HG03025 (cell line): ENCODE data around the gene ICAM3.
A peak's percentile ranks its signal among the peaks of the same experiment; 100 is the strongest.

ENCODE experiments used
- ATAC-seq: cut with Tn5 transposase; IDR thresholded peaks from one replicate; pipeline ENCODE4 v1.9.1; 2021; ENCODE audit warnings: mild to moderate bottlenecking, moderate library complexity; ENCODE audit not compliant: unreplicated experiment, low FRiP score

Gene ICAM3

GRCh38 chr19:10293637-10294367 is 45.6 kb downstream of the ICAM3 start:
- ATAC-seq = no peak

GRCh38 chr19:10292789-10293636 is 46.4 kb downstream of the ICAM3 start:
- ATAC-seq = no peak

DNA sequence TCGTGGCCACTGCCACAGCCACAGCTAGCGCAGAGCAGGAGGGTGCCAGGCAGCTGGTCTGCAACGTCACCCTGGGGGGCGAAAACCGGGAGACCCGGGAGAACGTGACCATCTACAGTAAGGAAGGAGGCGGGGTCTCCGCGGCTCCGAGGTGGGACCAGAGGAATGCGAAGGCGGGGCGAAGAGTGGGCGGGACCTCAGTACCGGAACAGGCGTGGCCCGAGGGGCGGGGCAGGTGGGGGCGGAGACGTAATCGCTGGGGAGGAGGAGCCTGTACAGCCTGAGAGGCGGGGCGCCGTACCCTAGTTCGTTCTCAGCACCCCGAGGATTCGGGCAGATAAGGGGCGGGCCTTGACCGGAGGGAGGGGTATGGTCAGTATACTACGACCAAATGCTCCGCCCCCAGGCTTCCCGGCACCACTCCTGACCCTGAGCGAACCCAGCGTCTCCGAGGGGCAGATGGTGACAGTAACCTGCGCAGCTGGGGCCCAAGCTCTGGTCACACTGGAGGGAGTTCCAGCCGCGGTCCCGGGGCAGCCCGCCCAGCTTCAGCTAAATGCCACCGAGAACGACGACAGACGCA is 47.1 kb downstream of the ICAM3 start:
- ATAC-seq = peak; percentile 47

- no peak for ATAC-seq
Measured at GRCh38 chr19:10291554-10292205, 47.7 kb downstream of the ICAM3 start.

GRCh38 chr19:10290876-10291553 is 48.4 kb downstream of the ICAM3 start:
- no peak for ATAC-seq

- no peak for ATAC-seq
Measured at GRCh38 chr19:10290357-10290875, 49.0 kb downstream of the ICAM3 start.

- ATAC-seq = no peak
Measured at GRCh38 chr19:10289836-10290356, 49.5 kb downstream of the ICAM3 start, which contains the start of gene ICAM5. Gene ICAM5 (plus strand): TSS chr19:10289952. CDS start chr19:10290044, 92 bp downstream.

GRCh38 chr19:10289167-10289835 is 50.1 kb downstream of the ICAM3 start:
- no peak for ATAC-seq

GRCh38 chr19:10288662-10289166 is 50.7 kb downstream of the ICAM3 start:
- no peak for ATAC-seq

DNA sequence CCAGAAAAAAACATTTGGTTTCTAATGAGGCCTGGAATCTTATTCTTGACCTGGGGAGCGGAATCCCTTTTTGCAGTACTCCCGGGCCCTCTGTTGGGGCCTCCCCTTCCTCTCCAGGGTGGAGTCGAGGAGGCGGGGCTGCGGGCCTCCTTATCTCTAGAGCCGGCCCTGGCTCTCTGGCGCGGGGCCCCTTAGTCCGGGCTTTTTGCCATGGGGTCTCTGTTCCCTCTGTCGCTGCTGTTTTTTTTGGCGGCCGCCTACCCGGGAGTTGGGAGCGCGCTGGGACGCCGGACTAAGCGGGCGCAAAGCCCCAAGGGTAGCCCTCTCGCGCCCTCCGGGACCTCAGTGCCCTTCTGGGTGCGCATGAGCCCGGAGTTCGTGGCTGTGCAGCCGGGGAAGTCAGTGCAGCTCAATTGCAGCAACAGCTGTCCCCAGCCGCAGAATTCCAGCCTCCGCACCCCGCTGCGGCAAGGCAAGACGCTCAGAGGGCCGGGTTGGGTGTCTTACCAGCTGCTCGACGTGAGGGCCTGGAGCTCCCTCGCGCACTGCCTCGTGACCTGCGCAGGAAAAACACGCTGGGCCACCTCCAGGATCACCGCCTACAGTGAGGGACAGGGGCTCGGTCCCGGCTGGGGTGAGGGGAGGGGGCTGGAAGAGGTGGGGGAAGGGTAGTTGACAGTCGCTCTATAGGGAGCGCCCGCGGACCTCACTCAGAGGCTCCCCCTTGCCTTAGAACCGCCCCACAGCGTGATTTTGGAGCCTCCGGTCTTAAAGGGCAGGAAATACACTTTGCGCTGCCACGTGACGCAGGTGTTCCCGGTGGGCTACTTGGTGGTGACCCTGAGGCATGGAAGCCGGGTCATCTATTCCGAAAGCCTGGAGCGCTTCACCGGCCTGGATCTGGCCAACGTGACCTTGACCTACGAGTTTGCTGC is 52.4 kb downstream of the ICAM3 start, which contains the start of gene ICAM4:
Gene ICAM4, plus strand, starts transcription at position 153 of the 935 bp plus-strand sequence. Its CDS starts 58 bp downstream, at position 211.
- ATAC-seq = no peak

DNA sequence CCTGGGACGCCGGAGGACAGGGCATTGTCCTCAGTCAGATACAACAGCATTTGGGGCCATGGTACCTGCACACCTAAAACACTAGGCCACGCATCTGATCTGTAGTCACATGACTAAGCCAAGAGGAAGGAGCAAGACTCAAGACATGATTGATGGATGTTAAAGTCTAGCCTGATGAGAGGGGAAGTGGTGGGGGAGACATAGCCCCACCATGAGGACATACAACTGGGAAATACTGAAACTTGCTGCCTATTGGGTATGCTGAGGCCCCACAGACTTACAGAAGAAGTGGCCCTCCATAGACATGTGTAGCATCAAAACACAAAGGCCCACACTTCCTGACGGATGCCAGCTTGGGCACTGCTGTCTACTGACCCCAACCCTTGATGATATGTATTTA is 54.0 kb downstream of the ICAM3 start:
- no peak for ATAC-seq

GRCh38 chr19:10284960-10285278 is 54.5 kb downstream of the ICAM3 start:
- ATAC-seq = no peak

DNA sequence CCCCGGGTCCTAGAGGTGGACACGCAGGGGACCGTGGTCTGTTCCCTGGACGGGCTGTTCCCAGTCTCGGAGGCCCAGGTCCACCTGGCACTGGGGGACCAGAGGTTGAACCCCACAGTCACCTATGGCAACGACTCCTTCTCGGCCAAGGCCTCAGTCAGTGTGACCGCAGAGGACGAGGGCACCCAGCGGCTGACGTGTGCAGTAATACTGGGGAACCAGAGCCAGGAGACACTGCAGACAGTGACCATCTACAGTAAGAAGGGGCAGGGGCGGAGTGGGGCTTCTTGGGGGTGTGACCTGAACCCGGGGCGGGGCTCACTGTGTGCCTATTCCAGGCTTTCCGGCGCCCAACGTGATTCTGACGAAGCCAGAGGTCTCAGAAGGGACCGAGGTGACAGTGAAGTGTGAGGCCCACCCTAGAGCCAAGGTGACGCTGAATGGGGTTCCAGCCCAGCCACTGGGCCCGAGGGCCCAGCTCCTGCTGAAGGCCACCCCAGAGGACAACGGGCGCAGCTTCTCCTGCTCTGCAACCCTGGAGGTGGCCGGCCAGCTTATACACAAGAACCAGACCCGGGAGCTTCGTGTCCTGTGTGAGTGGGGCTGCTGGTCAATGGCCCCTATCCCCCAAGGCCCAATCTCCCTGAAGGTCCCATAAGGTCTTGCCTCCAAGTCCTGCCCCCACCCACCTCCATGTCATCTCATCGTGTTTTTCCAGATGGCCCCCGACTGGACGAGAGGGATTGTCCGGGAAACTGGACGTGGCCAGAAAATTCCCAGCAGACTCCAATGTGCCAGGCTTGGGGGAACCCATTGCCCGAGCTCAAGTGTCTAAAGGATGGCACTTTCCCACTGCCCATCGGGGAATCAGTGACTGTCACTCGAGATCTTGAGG is 55.1 kb downstream of the ICAM3 start:
- no peak for ATAC-seq
